Measurements from ENCODE around the gene LRP5. TPM values are rescaled to one million over a fixed set of nuclear protein-coding genes. Genes with fewer than 3 reads are reported as not detected.

LRP5 gene
- total and polyA plus RNA-seq, 2 experiments from 2014 or later = 26.9 to 51.1 TPM

DNA sequence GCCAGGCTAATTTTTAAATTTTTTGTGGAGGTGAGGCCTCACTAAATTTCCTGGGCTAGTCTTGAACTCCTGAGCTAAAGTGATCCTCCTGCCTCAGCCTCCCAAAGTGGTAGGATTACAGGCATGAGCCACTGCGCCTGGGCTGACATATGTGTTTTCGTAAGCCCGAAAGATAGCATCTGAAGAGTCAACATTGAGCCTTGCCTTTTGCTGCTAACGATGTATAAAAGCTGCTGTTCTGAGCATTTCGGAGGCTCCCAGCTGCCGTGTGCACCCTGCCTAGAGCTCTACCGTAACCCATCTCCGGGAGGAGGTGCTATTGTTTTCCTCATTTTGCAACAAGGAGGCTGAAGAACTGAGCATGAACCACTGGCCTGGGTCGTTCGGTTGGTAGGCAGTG lies 130.0 kb downstream of the LRP5 start:
- H3K4me1 Mint-ChIP-seq = peaks cover 27% of the 10 kb centered on the region
- no peaks in the 10 kb centered on the region for H3K9me2 ChIP-seq (ENCODE audit: insufficient read depth)
- H3K4me2 ChIP-seq = no peak overlapping the region
- DNase-seq (ENCODE audit: low spot score) = no peak
- no peak overlapping the region for H2AFZ ChIP-seq
- H3K27ac Mint-ChIP-seq = peak overlapping the region; percentile 65
- no peaks in the 10 kb centered on the region; the same call in 1 of the 2 replicates for H3K36me3 ChIP-seq (ENCODE audit: insufficient read depth)
- no peak overlapping the region for H3K4me3 Mint-ChIP-seq
- H3K36me3 Mint-ChIP-seq (ENCODE audit: low read depth) = peaks cover 11% of the 10 kb centered on the region; the same call in 2 of the 3 replicates
- H3K4me3 ChIP-seq = no peak overlapping the region
- no peaks in the 10 kb centered on the region for H3F3A ChIP-seq (replicated peaks; ENCODE audit: low read depth)
- no peaks in the 10 kb centered on the region for H4K20me1 ChIP-seq (replicated peaks; ENCODE audit: insufficient read depth)
- no peaks in the 10 kb centered on the region for H3K9me3 Mint-ChIP-seq
- H3K27me3 ChIP-seq (ENCODE audit: insufficient read depth) = no peaks in the 10 kb centered on the region
- peaks cover 12% of the 10 kb centered on the region for H3K27me3 Mint-ChIP-seq (ENCODE audit: insufficient read depth, low read depth, poor library complexity)
- no peak for ATAC-seq
- H3K27ac ChIP-seq (ENCODE audit: low read depth) = no peak overlapping the region
- TF ChIP-seq JUNB (IDR thresholded peaks at IDR 0.05; ENCODE audit: unreplicated experiment) = no peak
- TF ChIP-seq ZNF114 (CRISPR knock-in tag; IDR thresholded peaks at IDR 0.05) = no peak
- TF ChIP-seq ZNF331 (CRISPR knock-in tag; IDR thresholded peaks at IDR 0.05; ENCODE audit: low read depth) = no peak
- TF ChIP-seq, protein P1, sequence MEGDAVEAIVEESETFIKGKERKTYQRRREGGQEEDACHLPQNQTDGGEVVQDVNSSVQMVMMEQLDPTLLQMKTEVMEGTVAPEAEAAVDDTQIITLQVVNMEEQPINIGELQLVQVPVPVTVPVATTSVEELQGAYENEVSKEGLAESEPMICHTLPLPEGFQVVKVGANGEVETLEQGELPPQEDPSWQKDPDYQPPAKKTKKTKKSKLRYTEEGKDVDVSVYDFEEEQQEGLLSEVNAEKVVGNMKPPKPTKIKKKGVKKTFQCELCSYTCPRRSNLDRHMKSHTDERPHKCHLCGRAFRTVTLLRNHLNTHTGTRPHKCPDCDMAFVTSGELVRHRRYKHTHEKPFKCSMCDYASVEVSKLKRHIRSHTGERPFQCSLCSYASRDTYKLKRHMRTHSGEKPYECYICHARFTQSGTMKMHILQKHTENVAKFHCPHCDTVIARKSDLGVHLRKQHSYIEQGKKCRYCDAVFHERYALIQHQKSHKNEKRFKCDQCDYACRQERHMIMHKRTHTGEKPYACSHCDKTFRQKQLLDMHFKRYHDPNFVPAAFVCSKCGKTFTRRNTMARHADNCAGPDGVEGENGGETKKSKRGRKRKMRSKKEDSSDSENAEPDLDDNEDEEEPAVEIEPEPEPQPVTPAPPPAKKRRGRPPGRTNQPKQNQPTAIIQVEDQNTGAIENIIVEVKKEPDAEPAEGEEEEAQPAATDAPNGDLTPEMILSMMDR (conservative IDR thresholded peaks at IDR 0.05; ENCODE audit: low read depth in 2 of 2) = no peak
- TF ChIP-seq, protein P2, sequence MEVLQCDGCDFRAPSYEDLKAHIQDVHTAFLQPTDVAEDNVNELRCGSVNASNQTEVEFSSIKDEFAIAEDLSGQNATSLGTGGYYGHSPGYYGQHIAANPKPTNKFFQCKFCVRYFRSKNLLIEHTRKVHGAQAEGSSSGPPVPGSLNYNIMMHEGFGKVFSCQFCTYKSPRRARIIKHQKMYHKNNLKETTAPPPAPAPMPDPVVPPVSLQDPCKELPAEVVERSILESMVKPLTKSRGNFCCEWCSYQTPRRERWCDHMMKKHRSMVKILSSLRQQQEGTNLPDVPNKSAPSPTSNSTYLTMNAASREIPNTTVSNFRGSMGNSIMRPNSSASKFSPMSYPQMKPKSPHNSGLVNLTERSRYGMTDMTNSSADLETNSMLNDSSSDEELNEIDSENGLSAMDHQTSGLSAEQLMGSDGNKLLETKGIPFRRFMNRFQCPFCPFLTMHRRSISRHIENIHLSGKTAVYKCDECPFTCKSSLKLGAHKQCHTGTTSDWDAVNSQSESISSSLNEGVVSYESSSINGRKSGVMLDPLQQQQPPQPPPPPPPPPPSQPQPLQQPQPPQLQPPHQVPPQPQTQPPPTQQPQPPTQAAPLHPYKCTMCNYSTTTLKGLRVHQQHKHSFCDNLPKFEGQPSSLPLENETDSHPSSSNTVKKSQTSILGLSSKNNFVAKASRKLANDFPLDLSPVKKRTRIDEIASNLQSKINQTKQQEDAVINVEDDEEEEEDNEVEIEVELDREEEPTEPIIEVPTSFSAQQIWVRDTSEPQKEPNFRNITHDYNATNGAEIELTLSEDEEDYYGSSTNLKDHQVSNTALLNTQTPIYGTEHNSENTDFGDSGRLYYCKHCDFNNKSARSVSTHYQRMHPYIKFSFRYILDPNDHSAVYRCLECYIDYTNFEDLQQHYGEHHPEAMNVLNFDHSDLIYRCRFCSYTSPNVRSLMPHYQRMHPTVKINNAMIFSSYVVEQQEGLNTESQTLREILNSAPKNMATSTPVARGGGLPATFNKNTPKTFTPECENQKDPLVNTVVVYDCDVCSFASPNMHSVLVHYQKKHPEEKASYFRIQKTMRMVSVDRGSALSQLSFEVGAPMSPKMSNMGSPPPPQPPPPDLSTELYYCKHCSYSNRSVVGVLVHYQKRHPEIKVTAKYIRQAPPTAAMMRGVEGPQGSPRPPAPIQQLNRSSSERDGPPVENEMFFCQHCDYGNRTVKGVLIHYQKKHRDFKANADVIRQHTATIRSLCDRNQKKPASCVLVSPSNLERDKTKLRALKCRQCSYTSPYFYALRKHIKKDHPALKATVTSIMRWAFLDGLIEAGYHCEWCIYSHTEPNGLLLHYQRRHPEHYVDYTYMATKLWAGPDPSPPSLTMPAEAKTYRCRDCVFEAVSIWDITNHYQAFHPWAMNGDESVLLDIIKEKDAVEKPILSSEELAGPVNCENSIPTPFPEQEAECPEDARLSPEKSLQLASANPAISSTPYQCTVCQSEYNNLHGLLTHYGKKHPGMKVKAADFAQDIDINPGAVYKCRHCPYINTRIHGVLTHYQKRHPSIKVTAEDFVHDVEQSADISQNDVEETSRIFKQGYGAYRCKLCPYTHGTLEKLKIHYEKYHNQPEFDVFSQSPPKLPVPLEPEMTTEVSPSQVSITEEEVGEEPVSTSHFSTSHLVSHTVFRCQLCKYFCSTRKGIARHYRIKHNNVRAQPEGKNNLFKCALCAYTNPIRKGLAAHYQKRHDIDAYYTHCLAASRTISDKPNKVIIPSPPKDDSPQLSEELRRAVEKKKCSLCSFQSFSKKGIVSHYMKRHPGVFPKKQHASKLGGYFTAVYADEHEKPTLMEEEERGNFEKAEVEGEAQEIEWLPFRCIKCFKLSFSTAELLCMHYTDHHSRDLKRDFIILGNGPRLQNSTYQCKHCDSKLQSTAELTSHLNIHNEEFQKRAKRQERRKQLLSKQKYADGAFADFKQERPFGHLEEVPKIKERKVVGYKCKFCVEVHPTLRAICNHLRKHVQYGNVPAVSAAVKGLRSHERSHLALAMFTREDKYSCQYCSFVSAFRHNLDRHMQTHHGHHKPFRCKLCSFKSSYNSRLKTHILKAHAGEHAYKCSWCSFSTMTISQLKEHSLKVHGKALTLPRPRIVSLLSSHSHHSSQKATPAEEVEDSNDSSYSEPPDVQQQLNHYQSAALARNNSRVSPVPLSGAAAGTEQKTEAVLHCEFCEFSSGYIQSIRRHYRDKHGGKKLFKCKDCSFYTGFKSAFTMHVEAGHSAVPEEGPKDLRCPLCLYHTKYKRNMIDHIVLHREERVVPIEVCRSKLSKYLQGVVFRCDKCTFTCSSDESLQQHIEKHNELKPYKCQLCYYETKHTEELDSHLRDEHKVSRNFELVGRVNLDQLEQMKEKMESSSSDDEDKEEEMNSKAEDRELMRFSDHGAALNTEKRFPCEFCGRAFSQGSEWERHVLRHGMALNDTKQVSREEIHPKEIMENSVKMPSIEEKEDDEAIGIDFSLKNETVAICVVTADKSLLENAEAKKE (CRISPR knock-in tag; IDR thresholded peaks at IDR 0.05) = no peak
- TF ChIP-seq, protein P3, sequence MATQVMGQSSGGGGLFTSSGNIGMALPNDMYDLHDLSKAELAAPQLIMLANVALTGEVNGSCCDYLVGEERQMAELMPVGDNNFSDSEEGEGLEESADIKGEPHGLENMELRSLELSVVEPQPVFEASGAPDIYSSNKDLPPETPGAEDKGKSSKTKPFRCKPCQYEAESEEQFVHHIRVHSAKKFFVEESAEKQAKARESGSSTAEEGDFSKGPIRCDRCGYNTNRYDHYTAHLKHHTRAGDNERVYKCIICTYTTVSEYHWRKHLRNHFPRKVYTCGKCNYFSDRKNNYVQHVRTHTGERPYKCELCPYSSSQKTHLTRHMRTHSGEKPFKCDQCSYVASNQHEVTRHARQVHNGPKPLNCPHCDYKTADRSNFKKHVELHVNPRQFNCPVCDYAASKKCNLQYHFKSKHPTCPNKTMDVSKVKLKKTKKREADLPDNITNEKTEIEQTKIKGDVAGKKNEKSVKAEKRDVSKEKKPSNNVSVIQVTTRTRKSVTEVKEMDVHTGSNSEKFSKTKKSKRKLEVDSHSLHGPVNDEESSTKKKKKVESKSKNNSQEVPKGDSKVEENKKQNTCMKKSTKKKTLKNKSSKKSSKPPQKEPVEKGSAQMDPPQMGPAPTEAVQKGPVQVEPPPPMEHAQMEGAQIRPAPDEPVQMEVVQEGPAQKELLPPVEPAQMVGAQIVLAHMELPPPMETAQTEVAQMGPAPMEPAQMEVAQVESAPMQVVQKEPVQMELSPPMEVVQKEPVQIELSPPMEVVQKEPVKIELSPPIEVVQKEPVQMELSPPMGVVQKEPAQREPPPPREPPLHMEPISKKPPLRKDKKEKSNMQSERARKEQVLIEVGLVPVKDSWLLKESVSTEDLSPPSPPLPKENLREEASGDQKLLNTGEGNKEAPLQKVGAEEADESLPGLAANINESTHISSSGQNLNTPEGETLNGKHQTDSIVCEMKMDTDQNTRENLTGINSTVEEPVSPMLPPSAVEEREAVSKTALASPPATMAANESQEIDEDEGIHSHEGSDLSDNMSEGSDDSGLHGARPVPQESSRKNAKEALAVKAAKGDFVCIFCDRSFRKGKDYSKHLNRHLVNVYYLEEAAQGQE (IDR thresholded peaks at IDR 0.05; ENCODE audit: unreplicated experiment) = no peak
- TF ChIP-seq, protein P4, sequence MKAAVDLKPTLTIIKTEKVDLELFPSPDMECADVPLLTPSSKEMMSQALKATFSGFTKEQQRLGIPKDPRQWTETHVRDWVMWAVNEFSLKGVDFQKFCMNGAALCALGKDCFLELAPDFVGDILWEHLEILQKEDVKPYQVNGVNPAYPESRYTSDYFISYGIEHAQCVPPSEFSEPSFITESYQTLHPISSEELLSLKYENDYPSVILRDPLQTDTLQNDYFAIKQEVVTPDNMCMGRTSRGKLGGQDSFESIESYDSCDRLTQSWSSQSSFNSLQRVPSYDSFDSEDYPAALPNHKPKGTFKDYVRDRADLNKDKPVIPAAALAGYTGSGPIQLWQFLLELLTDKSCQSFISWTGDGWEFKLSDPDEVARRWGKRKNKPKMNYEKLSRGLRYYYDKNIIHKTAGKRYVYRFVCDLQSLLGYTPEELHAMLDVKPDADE (IDR thresholded peaks at IDR 0.05) = no peak
- TF ChIP-seq NANOG (IDR thresholded peaks at IDR 0.05; ENCODE audit: borderline replicate concordance) = no peak
- no peak for TF ChIP-seq EZH2phosphoT487 (IDR thresholded peaks at IDR 0.05; ENCODE audit: unreplicated experiment)
- TF ChIP-seq EZH2 (IDR thresholded peaks at IDR 0.05; ENCODE audit: low read depth, unreplicated experiment) = no peak
- TF ChIP-seq STAT1 (IDR thresholded peaks at IDR 0.05; ENCODE audit: unreplicated experiment) = no peak
- no peaks in the 10 kb centered on the region for H3K79me2 ChIP-seq (replicated peaks; ENCODE audit: insufficient read depth)
- peaks cover 19% of the 10 kb centered on the region for H3K4me1 ChIP-seq (ENCODE audit: insufficient read depth)
